ENCODE results near the gene ZDHHC1. TPM values are rescaled to one million over a fixed set of nuclear protein-coding genes. Genes with fewer than 3 reads are reported as not detected.

The ZDHHC1 gene
- polyA plus RNA-seq, 4 donors: 12.6 to 19.0 (median 16.0) TPM

DNA sequence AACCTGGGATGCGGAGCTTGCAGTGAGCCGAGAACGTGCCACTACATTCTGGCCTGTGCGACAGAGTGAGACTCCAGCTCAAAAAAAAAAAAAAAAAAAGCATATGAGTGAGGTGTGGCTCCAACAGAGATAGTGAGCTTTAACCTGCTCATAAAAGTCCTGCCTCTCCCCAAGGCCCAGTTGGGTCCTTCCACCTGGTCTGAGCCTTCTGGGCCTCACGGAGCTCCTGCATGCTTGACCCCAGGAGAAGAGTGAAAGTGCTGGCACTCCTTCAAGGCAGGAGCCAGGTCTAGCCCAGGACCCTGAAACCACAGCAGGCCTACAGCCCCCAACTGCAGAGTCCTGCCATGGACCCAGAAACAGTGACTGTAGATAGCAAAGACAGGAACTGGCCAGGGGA, 32.3 kb upstream of the ZDHHC1 start:
- DNase-seq (ENCODE audit: low read depth in 4 of 4, low spot score in 2 of 4): no peak

DNA sequence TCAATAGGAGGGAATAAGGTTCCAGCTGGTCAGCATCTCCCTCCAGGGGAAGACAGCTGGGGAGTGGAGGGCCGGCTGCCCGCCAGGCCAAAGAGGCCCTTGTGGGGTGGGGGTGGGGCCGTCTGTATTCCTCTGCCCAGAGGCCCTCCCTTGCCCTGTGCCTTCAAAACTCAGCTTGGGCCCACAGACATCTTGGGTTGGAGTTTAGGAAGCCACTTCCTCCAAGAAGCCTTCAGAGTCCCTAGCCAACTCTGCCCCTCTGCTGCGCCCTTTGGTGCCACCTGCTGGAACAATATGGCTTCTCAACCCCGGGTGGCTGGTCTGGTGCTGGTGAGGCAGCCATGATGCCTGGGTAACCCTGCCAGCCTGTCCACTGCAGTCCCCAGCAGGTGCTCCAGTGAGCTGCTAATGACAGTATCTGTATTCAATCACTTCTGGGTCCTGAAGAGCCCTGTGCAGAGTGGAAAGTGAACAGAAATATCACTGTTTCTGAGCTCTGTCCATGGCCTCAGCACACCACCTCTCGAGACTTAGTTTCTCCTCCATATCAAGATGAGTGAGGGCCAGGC, 31.3 kb upstream of the ZDHHC1 start:
- DNase-seq (ENCODE audit: low read depth in 4 of 4, low spot score in 2 of 4): no peak

DNA sequence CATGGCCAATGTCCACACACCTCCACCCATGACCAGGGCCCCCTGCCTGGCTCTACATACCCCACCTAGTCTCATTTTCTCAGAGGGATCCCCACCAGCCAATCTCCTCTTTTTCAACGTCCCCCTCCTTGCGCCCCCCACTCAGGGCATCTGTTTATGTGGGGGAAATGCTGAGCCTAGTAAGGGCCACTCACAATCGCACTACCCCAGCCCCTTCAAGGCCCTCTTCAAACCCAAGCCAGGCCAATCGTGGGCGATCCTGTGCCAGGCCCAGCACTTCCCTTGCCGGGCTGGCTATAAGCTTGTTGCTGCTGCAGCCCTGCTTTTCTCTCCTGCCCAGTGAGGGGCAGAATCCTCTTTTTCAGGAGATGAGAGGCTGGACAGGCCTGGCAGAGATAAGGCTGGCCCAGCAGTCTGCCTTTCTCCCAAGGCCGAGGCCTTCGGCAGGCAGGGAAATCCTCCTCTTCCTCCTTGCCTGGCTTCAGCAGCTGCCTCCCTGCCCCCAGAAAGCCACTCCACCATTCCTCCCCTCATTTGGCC, 30.8 kb upstream of the ZDHHC1 start:
- DNase-seq (ENCODE audit: low read depth in 4 of 4, low spot score in 2 of 4): no peak

DNA sequence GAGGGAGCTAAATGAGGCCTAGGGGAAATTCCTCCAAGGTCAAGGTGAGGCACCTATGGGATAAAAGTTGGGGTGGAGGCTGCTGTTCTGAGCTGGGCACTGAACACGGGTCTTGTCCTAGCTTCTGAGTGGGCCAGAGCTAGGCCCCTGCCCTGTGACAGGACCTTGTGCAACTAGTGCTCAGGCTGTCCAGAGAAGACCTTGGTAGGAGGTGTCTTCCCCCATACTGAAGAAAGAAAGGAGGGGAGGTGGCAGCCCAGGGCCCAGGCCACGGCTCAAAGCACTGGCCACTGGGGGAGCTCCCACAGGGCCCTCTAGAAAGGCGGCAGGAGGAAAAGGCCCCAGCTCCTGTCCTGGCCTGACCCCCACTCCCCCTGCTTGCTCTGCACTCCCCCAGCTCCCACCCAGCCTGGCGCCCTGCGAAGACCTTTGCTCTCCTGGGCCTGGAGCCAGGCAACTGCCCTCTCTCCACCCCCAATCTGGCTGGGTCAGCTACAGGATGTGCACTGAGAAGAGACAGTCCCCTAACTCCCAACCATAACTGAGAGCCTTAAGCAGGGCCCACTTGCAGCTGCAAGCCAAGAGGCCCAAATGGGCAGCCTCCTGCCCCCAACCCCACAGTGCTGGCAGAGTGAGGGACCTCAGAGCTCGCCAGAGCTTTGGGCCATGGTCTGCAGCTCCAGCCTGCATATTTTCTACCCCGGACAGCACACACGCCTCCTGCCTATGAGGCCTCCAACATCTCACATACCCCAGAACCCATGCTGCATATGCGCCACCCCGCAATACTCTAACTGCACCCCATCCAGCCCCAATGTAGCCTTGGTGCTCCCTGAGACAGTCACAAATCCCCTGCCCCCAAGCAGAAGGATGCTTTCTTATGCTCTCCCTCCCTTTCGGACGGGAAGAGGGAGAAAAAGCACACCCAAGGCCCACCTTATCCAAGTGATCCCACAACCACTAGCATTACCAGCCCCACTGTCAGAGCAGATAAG, 29.9 kb upstream of the ZDHHC1 start:
- no peak for DNase-seq (ENCODE audit: low read depth in 4 of 4, low spot score in 2 of 4)

DNA sequence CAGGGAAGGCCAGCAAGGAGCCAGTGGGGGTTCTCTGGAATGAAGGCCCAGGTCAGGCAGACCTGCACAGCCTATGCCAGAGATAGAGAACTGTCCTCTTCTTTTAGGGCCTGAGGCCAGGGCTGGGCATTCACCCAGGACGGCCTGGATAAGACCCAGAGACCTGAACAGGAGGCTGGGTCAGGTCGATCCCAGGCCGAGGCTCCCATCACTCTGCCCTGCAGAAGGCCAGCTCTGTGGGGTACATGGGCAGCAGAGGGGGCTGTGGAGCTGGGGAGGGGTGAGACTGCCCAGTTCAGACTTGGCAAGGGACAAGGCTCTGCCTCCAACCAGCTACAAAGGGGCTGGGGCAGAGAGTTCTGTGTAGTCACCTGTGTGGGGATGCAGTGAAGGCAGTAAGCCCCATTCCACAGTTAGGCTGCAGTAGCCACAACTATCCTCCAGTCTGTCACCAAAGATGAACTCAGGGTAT, 29.2 kb upstream of the ZDHHC1 start:
- no peak for DNase-seq (ENCODE audit: low read depth in 4 of 4, low spot score in 2 of 4)

DNA sequence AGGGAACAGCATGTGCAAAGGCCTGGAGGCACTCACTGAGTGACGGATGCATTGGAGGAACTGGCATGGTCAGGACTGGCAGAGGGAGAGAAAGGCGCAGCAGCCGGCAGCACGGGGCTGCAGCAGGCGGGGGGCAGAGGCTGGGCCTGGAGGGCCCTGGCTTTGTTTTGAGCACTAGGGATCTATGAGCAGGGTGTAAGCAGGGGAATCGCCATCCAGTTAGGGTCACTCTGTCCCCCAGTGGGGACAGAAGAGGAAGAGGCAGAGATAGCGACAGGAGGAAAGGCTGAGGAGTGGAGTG, 28.8 kb upstream of the ZDHHC1 start:
- DNase-seq (ENCODE audit: low read depth in 4 of 4, low spot score in 2 of 4): no peak

DNA sequence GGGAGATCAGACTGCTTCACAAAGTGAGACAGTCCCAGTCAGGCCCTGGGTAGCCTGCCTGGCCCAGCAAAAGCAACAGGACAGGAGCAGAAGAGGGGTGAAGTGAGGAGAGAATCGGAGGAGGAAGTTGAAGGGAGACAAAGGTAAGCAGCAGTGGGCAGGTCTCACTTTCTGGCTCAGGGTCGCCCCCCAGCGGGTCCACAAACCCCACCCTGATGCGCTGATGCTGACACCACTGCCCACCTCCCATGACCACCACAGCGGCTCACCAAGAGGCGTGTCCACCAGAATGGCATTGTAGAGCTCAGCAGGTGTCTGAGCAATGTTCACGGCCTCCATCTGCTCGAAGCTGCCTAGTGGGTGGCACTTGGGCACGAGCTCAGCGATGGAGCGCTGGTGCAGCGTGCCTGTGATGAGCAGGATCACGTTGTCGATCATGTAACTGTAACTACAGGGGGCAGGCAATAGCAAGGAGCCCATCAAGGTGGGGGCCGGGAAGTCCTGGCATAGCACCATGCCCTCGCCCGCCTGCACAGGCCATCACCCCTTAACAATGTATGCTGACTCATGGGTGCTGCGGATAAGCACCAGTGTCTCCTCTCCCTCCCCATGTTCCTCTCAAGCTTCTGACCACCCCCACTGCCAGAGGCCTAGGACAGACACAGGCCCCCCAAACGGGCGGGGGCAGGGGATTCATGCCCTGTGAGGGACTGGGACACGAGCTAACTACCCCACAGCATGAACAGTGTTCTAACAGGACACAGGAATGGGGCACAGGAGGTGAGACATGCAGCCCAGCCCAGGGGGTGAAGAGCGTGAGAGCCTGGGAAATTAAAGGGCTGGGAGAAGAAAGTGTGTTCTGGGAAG, 28.2 kb upstream of the ZDHHC1 start:
- no peak for DNase-seq (ENCODE audit: low read depth in 4 of 4, low spot score in 2 of 4)

DNA sequence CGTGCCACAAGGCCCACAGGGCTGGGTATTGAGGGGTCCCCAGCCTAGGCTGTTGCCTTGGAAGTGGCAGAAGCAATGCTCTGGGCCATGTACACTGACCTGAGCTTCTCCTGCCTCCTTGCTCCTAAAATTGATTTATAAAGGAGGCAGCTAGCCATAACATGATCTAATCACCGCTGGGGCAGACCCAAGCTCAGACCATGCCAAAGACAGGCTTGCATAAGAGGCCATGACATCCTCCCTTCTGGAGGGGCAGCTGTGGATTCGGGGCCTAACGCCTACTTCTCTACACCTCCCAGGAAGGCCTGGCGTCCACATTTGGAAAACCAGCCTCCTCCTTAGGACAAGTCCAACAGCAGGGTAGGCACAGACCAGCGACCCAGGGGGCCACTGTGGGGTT, 27.0 kb upstream of the ZDHHC1 start:
- DNase-seq (ENCODE audit: low read depth in 4 of 4, low spot score in 2 of 4): no peak

DNA sequence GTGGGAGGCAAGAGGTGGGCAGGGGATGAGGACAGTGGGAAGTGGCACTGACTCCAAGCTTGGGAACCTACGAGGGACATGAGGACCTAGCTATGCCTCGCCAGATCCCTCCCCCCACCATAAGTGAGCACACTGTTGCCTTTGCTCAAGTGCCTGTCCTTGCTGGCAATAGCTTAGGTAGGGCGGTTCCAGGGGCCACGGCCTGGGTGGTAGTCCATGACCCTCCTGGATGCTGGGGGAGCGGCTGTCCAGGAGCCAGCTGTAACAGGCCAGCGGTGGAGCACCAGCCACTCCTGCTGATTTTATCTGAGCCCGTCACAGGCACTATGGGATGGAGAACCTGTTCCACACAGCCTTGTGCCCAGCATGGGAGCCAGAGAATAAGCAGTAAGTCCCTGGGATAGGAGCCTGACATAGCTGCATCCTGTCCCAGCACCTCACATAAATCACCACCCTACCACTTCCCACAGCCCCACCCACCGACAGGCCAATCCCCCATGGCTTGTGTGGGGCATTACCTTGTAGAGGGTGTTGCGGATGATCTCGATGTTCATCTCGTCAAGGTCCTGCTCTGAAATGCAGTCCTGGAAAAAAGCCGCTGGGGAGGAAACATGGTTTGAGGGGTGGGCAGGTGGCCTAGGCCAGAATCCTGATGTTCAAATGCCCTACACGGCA, 26.4 kb upstream of the ZDHHC1 start:
- DNase-seq (ENCODE audit: low read depth in 4 of 4, low spot score in 2 of 4): no peak

DNA sequence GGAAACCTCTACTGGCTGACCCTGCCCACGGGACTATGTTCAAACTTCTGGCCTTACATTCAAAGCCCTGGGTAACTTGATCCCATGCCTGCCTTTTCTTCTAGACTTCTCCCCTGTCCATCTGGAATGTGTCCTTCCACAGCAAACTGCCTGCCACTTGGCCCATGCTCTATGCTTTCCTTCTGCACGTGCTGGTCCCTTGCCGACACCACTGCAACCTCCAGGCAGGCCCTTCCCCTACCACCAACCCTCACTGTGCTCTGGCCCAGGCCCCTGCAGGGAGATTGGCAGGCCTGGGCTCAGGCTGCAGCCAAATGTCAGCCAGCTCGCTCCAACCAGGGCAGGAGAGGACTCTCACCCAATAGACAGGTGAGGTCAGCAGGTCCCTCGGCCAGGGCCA, 25.6 kb upstream of the ZDHHC1 start:
- no peak for DNase-seq (ENCODE audit: low read depth in 4 of 4, low spot score in 2 of 4)

DNA sequence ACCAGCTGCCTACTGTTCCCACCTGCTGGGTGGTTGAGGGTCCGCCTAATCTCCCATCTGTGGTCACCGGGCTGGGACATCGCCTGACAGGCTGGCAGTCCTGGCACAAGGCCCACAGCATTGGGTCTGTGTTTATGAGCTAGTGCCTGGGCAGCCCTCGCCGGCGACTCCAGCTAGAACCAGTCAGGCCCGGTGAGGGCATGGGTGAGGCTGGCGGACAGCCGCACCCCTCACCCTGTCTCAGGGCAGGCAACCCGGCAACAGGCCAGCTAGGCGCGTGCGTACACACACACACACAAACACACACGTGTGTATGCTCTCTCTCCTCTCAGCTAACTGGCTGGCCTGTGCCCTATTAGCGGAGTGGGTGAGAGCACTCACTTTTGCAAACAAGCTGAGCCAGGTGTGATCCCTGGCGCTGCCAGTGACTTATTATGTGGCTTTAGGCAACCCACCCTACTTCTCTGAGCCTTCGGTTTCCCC, 25.0 kb upstream of the ZDHHC1 start:
- DNase-seq (ENCODE audit: low read depth in 4 of 4, low spot score in 2 of 4): no peak

DNA sequence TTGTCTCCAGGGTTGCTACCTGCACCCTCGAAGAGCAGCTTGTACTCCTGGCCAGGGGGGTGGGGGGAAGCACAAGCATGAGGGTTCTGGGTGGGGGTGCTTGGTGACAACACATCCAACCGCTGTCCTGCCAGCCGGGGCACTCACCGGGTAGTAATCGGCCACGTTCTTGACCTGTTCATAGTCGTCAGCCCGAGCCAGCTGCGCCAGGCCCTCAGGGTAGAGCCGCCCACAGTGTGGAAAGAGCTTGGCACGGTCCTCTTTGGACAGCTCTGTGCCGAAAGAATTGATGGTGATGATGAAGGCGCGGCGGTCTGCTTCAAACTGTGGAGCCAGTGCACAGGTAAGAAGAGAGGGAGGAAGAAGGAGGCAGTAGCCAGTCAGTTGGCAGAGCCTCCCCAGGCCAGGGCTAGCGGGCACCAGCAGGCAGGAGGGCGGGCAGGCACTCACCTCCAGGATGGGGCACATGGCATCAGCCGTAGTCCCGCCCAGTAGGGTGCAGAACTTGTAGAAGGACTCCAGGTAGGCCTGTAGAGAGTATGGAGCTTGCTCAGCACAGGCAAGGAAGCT, 22.6 kb upstream of the ZDHHC1 start:
- no peak for DNase-seq (ENCODE audit: low read depth in 4 of 4, low spot score in 2 of 4)

DNA sequence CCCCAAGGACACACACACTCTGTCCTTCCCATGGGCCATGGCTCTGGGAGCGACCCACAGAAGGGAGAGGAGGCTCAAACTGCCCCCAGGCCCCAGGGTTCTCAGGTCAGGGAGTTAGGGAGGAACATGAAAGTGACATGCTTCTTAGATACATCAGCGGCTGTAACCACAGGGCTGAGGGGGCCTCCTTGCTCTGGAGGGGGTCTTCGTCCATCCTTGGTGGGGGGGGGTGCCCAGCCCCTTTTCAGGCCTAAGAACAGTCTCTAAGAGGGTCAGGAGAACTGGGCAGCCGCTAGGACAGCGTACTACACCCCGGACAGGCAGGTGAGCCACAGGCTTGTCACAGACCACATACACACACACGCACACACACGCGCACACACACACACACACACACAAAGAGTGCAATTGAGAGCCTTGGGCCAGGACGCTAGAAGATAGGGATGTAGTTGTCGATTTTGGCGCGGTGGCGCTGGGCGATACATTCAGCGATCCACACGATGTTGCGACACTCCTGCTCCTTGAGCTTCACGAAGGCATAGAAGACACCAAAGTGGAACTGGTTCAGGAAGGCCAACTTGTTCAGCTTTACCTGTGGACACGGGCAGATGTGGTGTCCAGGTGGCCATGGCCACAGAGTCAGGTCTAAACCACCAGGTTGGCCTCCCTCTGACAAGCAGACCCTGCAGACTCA, 22.0 kb upstream of the ZDHHC1 start:
- DNase-seq (ENCODE audit: low read depth in 4 of 4, low spot score in 2 of 4): no peak

DNA sequence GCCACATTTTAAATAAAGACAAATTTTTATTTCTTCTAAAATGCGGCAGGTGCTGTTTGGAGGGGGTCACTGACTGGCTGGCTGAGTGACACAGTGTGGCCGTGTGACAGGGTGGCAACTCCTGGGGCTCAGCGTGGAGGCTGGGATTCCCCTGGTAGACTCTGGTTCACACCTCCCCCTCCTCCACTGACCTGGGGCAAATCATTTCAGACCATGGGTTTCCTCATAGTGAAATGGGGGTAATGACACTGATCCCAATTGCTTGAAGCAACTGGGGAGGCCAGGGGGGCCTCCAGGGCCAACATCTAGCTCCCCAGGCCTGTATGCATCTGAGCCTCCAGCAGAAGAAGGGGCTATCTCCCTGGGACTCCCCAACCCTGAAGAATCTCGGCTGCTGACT, 21.2 kb upstream of the ZDHHC1 start:
- no peak for DNase-seq (ENCODE audit: low read depth in 4 of 4, low spot score in 2 of 4)

DNA sequence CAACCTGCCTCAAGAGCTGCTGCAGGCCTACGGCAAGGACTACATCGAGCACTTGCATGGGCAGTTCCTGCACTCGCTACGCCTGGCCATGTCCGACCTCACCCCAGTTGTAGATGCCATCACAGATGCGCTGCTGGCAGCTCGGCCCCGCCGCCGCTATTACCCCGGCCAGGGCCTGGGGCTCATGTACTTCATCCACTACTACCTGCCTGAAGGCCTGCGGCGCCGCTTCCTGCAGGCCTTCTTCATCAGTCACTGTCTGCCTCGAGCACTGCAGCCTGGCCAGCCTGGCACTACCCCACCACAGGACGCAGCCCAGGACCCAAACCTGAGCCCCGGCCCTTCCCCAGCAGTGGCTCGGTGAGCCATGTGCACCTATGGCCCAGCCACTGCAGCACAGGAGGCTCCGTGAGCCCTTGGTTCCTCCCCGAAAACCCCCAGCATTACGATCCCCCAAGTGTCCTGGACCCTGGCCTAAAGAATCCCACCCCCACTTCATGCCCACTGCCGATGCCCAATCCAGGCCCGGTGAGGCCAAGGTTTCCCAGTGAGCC, 20.4 kb upstream of the ZDHHC1 start:
- DNase-seq (ENCODE audit: low read depth in 4 of 4, low spot score in 2 of 4): no peak

DNA sequence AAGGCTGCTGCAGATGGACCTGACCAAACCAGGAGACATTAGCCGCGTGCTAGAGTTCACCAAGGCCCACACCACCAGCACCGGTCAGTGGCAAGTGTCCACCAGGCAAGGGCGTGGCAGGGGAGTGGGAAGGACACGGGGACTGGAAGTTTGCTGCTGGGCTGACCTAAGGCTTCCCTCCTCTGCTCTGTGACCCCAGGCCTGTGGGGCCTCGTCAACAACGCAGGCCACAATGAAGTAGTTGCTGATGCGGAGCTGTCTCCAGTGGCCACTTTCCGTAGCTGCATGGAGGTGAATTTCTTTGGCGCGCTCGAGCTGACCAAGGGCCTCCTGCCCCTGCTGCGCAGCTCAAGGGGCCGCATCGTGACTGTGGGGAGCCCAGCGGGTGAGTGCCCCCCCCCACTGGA, 19.5 kb upstream of the ZDHHC1 start:
- no peak for DNase-seq (ENCODE audit: low read depth in 4 of 4, low spot score in 2 of 4)

DNA sequence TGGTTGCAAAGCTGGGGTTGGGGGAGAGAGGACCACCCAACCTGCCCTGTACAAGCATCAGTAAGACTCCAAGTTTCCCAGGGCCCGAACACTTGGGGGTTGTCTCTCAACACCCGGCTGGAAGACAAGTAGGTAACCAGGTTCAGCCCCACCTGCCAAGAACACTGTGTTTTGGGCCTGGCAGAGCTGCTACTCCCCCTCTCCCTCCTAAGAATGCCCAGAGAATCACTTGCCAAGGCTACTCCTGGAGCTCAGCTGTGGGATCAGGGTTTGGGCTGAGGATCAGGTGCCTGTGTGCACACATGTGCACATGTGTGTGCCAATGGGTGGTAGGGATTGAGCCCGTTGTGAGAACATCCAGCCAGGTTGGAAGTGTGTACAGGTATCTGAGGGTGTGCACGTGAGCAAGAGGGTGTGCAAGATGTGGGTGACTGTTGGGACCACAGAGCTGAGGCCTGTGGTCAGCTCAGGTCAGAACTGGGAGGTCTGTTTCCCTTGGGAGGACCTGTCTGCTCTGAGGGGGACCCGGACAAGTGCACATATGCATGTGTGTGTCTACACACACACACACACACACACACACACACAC, 16.9 kb upstream of the ZDHHC1 start:
- DNase-seq (ENCODE audit: low read depth in 4 of 4, low spot score in 2 of 4): no peak

DNA sequence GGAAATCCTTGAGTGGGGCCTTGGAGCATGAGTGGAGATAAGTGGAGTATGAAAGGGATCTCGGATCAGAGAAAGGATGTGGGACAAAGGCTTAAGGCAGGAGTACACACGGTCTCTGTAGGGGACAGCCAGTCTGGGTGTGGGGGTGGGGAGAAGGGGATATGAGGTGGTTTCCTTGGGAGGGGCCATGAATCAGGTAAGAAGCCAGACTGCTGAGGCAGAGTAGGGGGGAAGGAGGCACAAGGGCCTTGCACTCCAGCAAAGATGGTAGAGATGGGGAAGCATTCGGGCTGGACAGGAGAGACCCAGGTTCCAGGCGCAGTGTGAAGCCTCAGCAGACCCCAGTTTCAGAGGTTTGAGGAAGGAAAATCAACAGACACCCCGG, 16.2 kb upstream of the ZDHHC1 start:
- no peak for DNase-seq (ENCODE audit: low read depth in 4 of 4, low spot score in 2 of 4)

Measured in left renal cortex interstitium (tissue), 4 donors.